HG02623 (cell line): ENCODE data around the gene TXN2.

Experiments used
- ATAC-seq: cut with Tn5 transposase; IDR thresholded peaks from one replicate; pipeline ENCODE4 v1.9.1; 2021; ENCODE audit warnings: moderate library complexity; ENCODE audit not compliant: unreplicated experiment

Gene TXN2

GRCh38 chr22:36486619-36487384 lies 5.4 kb upstream of the TXN2 start:
- ATAC-seq, result no peak

GRCh38 chr22:36480941-36481392 lies 473 bp downstream of the TXN2 start:
- no peak for ATAC-seq

- ATAC-seq, result no peak
Observed at GRCh38 chr22:36478966-36479365, 2.5 kb downstream of the TXN2 start.

DNA sequence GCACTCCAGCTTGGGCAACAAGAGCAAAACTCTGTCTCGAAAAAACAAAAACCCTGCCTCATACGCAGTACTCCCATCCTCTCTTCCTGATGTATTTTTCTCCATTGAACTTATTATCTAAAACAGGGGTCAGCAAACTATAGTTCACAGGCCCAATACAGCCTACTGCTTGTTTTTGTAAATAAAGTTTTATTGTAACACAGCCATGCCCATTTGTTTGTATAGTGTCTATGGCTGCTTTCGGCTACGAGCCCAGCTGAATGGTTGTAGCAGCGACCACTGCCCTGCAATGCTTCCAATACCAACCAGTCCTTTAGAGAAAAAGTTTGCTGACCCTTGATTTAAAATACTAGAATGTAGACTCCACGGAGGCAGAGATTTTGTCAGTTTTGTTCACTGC lies 6.1 kb downstream of the TXN2 start:
- no peak for ATAC-seq

GRCh38 chr22:36472689-36473088 lies 8.8 kb downstream of the TXN2 start:
- no peak for ATAC-seq

DNA sequence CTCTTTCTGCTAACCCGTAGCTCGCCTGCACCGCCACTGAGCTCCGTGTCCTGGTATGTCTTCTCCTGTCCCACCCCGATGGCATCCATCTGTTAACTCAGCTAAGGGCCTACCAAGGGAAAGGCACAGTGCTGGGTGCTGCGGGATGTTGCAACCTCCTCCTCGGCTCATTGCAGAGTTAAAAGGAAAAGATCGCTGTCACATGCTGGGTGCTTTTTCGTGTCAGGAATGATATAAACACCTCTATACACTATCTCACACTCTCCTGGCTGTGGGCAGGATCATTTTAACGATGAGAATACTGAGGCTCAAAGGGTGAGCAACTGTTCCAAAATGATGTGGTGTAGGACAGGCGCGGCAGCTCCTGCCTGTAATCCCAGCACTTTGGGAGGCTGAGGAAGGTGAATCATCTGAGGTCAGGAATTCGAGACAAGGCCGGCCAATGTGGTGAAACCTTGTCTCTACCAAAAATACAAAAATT lies 10.1 kb downstream of the TXN2 start:
- no peak for ATAC-seq

DNA sequence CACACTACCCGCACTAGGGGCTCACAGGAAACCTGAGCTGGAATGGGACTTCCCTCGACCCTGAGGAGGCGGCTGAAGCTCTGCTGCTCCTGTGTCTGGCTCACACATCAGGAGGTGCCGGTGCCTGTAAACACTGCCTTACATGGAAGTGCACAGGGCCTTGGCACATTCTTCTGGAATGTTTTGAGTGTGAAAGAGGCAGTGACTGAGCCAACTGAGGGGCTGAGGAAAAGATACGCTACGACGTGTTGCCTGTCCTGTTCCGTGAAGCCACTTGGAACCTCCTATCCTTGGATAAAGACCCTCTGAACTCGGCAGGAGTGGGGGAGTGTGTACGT lies 10.5 kb downstream of the TXN2 start:
- no peak for ATAC-seq

DNA sequence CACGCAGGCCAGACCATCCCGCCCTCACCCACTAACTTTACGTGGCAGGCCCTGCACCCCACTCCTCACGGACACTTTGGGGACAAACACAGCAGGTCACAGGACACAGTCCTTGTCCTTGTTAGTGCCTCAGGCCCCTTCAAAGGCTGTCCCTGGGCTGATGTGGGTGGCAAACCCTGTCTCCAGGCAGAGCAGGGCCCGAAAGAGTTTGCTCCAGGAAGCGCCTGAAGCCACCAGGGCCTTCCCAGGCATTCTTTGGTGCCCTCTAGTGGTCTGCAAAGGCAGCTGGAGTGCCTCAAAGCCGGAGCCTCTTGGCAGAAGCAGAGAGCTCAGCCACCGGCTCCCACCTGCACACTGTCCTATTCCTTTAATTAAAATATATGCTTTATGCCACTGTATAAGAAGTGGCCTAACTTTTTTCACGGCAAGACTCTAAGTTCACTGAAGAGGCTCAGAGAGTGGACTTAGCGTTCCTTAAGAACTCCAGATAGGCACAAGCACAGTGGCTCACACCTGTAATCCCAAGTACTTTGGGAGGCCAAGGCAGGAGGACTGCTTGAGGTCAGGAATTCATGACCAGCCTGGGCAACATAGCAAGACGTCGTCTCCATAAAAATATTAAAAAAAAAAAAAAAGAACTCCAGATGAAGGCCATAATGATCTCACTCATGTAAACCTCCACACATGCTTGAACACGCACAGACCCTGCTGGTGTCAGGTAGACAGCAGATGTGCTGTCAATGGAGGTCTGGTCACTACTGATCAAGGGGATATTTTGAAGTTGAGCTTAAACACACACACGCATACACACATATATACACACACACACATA lies 11.1 kb downstream of the TXN2 start:
- no peak for ATAC-seq

DNA sequence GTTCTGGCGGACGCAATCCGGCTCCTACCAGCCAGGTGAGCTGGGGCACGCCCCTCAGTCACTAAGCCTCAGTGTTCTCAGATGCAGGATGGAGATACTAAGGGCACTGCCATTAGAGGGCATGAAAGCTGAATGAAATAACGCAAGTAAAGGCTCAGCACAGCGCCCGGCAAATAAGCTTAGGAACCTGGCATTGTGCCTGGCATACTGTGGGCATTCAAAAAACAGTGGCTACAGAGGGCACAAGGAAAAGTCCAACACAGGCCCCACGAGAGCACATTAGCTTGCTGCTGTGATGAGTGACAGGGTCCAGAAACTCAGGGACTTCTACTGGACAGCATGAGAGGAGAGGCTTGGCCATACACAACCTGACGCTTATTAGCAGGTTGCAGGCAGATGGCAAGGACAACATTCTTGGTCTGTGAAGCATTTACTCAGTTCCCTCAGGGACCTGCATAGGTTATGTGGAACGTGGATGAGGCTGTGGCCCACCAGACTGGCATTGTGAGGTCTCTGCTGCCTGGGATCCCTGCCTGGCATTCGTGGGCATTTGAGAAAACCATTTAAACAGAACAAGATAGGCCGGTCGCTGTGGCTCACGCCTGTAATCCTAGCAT lies 12.2 kb downstream of the TXN2 start:
- no peak for ATAC-seq

- no peak for ATAC-seq
Observed at GRCh38 chr22:36467946-36468345, 13.5 kb downstream of the TXN2 start.

GRCh38 chr22:36467042-36467810 lies 14.2 kb downstream of the TXN2 start:
- ATAC-seq, result no peak

GRCh38 chr22:36466258-36466657 lies 15.2 kb downstream of the TXN2 start:
- no peak for ATAC-seq

DNA sequence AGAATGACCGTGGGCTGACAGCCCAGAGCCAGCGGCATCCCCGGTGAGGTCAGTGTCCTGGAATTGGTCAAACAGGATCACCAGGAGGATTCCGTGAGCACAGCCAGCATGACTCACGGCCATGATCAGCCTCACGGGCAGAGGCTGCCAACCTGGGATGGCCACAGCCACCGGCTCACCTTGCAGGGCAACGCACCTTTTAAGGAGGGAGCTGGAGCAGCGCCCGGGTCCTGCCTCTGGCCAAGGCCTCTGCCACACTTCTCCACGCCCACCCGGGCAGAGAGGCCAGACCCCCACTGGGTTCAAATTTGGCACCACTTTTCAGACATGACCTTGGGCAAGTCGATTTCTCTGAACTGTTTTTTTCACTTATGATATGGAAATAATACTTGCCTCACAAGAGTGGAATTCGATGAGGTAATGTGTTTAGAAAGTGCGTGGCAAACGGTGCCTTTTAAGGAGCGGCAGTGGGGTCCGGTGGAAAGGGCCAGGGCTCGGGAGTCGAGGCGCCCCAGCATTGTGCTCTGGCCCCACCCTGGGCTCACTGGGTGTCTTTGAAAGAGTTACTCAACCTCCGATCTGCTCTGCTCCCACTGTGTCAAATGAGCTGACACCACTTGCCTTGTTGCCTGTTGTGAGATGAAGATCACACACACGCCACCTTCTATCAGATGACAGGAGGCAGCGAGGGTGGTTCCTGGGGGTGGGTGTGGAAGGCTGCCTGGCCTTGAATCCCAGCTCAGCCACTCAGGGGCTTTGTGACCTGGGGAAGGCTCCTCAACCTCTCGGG lies 16.0 kb downstream of the TXN2 start:
- no peak for ATAC-seq

- no peak for ATAC-seq
Observed at GRCh38 chr22:36464715-36465231, 16.7 kb downstream of the TXN2 start.

DNA sequence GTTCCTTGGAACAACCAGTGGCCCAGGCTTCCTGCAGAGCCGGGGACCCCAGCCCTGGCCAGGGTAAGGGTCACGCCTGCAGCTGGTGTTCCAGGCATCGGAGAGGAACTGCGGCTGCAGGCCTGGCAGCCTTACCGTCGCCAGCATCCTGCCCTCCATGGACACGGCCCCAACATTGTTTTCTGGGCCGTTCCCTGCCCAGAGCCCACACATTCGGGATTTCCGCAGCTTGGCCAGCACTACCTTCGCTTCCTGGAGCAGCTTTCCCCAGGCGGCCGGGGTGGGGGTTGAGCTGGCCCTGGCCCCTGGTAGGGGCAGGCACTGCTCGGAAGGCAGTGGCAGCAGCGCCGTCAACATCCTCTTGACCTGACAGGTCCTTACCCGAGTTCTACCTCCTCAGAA lies 17.7 kb downstream of the TXN2 start:
- no peak for ATAC-seq

DNA sequence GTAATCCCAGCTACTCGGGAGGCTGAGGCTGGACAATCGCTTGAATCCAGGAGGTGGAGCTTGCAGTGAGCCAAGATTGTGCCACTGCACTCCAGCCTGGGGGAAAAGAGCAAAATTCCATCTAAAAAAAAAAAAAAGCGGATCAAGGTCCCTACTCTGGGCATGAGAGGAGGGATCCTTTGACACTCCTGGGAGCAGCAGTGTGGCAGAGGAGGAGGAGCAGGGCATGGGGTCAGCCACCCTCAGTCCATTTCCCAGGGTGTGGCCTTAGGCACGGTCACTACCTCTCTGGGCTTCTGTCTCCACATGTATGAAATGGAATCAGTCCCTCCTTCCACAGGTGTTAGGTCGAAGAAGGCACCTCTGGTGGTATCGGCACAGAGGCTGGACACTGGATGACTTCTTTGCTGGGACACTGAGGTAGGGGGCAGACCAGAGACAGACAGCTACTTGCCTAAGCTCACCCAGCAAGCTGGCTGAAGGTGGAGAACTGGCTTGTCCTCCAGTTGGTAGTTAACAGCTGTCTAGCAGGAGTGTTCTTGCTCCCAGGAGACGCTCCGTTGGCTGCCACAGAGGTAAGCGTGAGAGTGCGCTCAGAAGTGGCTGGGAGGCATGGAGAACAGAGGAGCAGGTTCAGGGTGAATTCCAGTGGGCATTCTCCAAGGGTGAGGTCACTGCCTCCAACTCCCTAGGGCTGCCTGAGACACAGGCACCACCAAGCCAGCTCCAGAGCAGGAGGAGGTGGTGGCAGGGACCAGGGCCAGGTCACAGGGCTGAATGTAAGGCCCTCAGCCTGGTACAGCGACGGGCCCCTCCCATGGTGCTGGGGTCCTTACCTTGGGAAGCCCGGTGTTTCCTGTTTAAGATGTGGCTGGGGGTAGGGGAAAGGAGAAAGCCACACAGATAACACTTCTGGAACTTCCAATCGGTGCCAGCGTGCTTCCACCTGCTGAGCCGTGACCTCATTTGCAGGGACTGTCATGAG lies 19.5 kb downstream of the TXN2 start:
- ATAC-seq, result no peak

DNA sequence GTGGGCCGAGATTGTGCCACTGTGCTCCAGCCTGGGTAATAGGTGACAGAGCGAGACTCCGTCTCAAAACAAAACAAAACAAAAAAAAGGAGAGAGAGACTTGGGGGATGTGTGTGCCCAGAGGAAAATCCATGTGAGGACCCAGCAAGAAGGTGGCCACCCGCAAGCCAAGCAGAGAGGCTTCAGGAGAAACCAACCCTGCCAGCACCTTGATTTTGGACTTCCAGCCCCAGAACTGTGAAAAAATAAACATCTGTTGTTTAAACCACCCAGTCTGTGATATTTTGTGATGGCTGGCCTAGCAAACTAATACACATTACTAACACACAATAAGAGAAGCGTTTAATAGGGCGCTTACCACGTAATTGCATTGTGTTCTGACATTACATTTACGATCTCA lies 21.2 kb downstream of the TXN2 start:
- ATAC-seq, result no peak

DNA sequence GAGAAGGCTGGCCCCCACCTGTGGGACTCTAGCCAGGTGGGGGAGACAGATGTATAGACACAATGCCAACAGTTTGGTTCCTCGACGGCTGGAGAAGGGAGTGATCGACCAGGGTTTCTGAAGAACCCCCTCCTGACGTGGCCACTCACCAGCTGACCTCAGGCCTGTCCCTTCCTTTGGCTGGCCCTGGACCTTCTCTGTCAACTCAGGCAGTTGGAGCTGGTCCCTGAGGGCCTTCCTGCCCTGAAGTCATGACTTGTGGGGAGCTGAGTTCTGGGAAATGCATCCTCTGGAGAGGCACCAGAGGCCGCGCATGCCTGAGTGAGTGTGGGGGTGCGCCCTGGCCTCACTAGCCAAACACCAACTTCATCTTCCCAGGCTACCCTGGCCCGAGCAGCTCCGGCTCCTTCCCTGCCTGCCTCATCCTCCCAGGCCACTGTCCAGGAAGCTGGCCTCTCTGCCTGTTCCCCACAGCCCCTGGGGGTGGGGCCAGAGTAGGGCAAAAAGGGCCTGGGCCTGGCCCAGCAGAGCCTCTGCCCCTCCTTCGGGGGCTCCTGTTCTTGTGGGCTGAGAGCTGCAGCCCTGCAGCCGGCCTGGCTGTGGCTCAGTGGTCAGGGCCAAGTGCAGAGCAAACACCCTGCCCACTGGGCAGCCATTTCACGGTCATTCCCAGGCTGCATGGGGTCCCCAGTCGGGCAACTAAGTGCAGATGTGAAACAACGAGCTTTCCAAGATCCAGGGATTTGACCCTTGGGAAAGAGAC lies 23.6 kb downstream of the TXN2 start:
- no peak for ATAC-seq
